Measurements from ENCODE around the gene PTPRT. TPM values are rescaled to one million over a fixed set of nuclear protein-coding genes. Genes with fewer than 3 reads are reported as not detected.

The PTPRT gene
- total RNA-seq, 1 donor from 2014 or later, result not detected

DNA sequence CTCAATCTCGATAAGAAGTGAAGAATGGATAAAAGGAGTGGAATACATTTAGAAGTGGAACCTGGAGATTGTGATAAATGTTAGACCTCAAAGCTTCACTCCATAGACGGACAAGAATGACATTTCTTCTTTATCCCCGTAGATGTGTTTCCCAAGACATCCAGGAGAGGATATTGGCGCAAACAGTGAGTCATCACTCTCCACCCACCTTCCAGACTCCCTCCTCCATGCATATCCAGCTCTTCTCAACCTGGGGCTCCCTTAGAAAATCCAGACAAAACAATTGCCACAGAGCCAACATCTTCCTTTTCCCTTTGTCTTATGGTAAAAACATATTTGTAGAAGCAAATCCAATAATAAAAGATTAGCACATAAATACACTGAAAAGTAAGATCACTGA lies 586.1 kb downstream of the PTPRT start:
- Mint-ChIP-seq H3K27me3 (ENCODE audit: low read depth) (no peaks in the 10 kb centered on the region), H3K4me1 (ENCODE audit: low read depth) (no peaks in the 10 kb centered on the region), H3K36me3 (ENCODE audit: low read depth) (no peaks in the 10 kb centered on the region), H3K27ac (ENCODE audit: unreplicated experiment) (no peak overlapping the region), H3K4me3 (ENCODE audit: unreplicated experiment) (no peak overlapping the region), H3K9me3 (ENCODE audit: low read depth) (peaks cover 24% of the 10 kb centered on the region)
- no peak for DNase-seq (ENCODE audit: low spot score)
- no peak for TF ChIP-seq CTCF (IDR thresholded peaks at IDR 0.05)

GRCh38 chr20:42598581-42598980 lies 591.1 kb downstream of the PTPRT start:
- Mint-ChIP-seq H3K9me3 (ENCODE audit: low read depth) (peaks cover 15% of the 10 kb centered on the region), H3K4me3 (ENCODE audit: unreplicated experiment) (no peak overlapping the region), H3K27me3 (ENCODE audit: low read depth) (no peaks in the 10 kb centered on the region), H3K36me3 (ENCODE audit: low read depth) (no peaks in the 10 kb centered on the region), H3K27ac (ENCODE audit: unreplicated experiment) (no peak overlapping the region), H3K4me1 (ENCODE audit: low read depth) (no peaks in the 10 kb centered on the region)
- no peak for TF ChIP-seq CTCF (IDR thresholded peaks at IDR 0.05)
- DNase-seq (ENCODE audit: low spot score), result no peak

DNA sequence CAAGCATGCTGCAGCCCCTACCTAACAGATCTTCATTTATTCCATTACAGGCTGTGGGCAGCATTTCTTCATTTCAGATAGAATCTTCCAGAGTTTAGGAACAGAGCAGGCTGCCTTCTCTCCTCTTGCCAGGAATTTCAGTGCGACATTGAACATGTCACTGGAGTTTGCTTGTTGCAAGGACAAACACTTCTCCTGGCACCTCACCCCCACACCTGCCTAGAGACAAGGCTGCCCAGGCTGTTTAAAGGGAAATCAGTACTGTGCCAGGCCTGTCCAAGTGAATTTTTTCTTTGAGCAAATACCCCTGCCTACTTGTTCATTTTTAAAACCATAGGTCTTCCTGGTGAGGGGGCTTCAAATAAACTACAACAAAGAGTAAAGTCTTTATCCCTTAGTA lies 594.1 kb downstream of the PTPRT start:
- TF ChIP-seq CTCF (IDR thresholded peaks at IDR 0.05), result no peak
- no peak overlapping the region for H3K27ac Mint-ChIP-seq (ENCODE audit: unreplicated experiment)

GRCh38 chr20:42594659-42595058 lies 595.0 kb downstream of the PTPRT start:
- no peak overlapping the region for H3K27ac Mint-ChIP-seq (ENCODE audit: unreplicated experiment)

More for the DNA sequence above, 594.1 kb downstream of the PTPRT start:
- Mint-ChIP-seq H3K4me1 (ENCODE audit: low read depth) (no peaks in the 10 kb centered on the region), H3K36me3 (ENCODE audit: low read depth) (no peaks in the 10 kb centered on the region), H3K4me3 (ENCODE audit: unreplicated experiment) (no peak overlapping the region), H3K9me3 (ENCODE audit: low read depth) (peaks cover 7% of the 10 kb centered on the region), H3K27me3 (ENCODE audit: low read depth) (no peaks in the 10 kb centered on the region)
- no peak for DNase-seq (ENCODE audit: low spot score)

DNA sequence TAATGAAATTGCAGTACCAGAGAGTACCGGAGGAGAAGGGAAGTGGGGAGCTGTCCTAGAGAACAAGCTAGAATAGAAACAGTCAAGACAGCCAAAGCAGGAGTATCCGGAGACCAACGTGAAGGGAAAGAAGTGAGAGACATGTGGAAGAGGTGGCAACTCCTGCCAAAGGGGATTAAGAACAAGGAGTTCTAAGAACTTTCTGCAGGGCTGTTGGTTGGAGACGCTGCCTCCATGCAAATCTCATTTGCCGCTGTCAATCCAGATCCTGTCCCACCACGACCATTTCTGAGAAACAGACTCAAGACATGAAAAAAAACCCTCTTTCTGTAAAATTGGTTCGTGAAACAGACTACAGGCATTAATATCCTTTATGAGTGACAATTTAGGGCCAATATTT lies 595.7 kb downstream of the PTPRT start:
- Mint-ChIP-seq H3K9me3 (ENCODE audit: low read depth) (peaks cover 7% of the 10 kb centered on the region), H3K4me3 (ENCODE audit: unreplicated experiment) (no peak overlapping the region), H3K36me3 (ENCODE audit: low read depth) (no peaks in the 10 kb centered on the region), H3K27me3 (ENCODE audit: low read depth) (no peaks in the 10 kb centered on the region), H3K4me1 (ENCODE audit: low read depth) (no peaks in the 10 kb centered on the region), H3K27ac (ENCODE audit: unreplicated experiment) (no peak overlapping the region)
- TF ChIP-seq CTCF (IDR thresholded peaks at IDR 0.05), result no peak
- no peak for DNase-seq (ENCODE audit: low spot score)

More at GRCh38 chr20:42594659-42595058, 595.0 kb downstream of the PTPRT start:
- H3K4me3 Mint-ChIP-seq (ENCODE audit: unreplicated experiment), result no peak overlapping the region
- H3K4me1 Mint-ChIP-seq (ENCODE audit: low read depth), result no peaks in the 10 kb centered on the region
- no peak for DNase-seq (ENCODE audit: low spot score)
- TF ChIP-seq CTCF (IDR thresholded peaks at IDR 0.05), result no peak
- no peaks in the 10 kb centered on the region for H3K36me3 Mint-ChIP-seq (ENCODE audit: low read depth)
- H3K9me3 Mint-ChIP-seq (ENCODE audit: low read depth), result peaks cover 7% of the 10 kb centered on the region
- no peaks in the 10 kb centered on the region for H3K27me3 Mint-ChIP-seq (ENCODE audit: low read depth)

All from chondrocyte (in vitro differentiated cells).